BLaER1 treated with 17β-estradiol and CSF1 and Interleukin-3, amounts not matched to agents 10 nM and 100 nM (cell line): ENCODE measurements around the gene SP110.

Source experiments
- H3K27ac ChIP-seq, 11 experiments: shearing (Covaris generic); formaldehyde crosslinking; 2 replicates each; pipeline ENCODE4 v1.8.1; 2022
- H3K27me3 ChIP-seq, 11 experiments: shearing (Covaris generic); formaldehyde crosslinking; 2 replicates each; pipeline ENCODE4 v1.8.1; 2022
- H3K36me3 ChIP-seq, 11 experiments: shearing (Covaris generic); formaldehyde crosslinking; 2 replicates each; pipeline ENCODE4 v1.8.1; 2022
- H3K4me1 ChIP-seq, 10 experiments: shearing (Covaris generic); formaldehyde crosslinking; 2 replicates each; pipeline ENCODE4 v1.8.1; 2022
- H3K4me2 ChIP-seq, 11 experiments: shearing (Covaris generic); formaldehyde crosslinking; 2 replicates each; pipeline ENCODE4 v1.8.1; 2022
- H3K4me3 ChIP-seq, 10 experiments: shearing (Covaris generic); formaldehyde crosslinking; 2 replicates each; pipeline ENCODE4 v1.8.1; 2022
- H3K9ac ChIP-seq, 11 experiments: shearing (Covaris generic); formaldehyde crosslinking; 2 replicates each; pipeline ENCODE4 v1.8.1; 2022
- H3K9me3 ChIP-seq, 11 experiments: shearing (Covaris generic); formaldehyde crosslinking; replicated peaks in 1 of 11; 2 replicates each; pipeline ENCODE4 v1.8.1; 2022
- H4K20me1 ChIP-seq, 11 experiments: shearing (Covaris generic); formaldehyde crosslinking; 2 replicates each; pipeline ENCODE4 v1.8.1; 2022
- Cebpa-rat ChIP-seq, 11 experiments: shearing (Covaris generic); IDR thresholded peaks; 2 replicates each; pipeline ENCODE4 v1.8.1; 2022

The SP110 gene

GRCh38 chr2:230254152-230254881, 34.5 kb upstream of the SP110 start:
- Histone ChIP-seq H3K27me3 (no peaks in the 10 kb centered on the region), H3K4me3 (no peak overlapping the region), H3K9ac (no peak overlapping the region), H3K9me3 (0 out of 22 replicates have a peak, but pooled peaks cover 0 to 3% (median 0%) of the 10 kb centered on the region in 11 experiments), H4K20me1 (no peaks in the 10 kb centered on the region), H3K4me1 (peaks cover 0 to 14% (median 0%) of the 10 kb centered on the region in 10 experiments; a peak in 1 of 20 replicates), H3K27ac (no peak overlapping the region), H3K36me3 (no peaks in the 10 kb centered on the region), H3K4me2 (peak overlapping the region in 3 of 11 experiments; percentile 6 to 14 (median 12); a peak in 2 of 22 replicates)
- TF ChIP-seq Cebpa-rat (IDR thresholded peaks at IDR 0.05) = no peak

- no peak overlapping the region for H3K27ac ChIP-seq
- no peak overlapping the region for H3K9ac ChIP-seq
- no peak overlapping the region for H3K4me2 ChIP-seq
- H3K9me3 ChIP-seq = no peaks in the 10 kb centered on the region
- H3K36me3 ChIP-seq = no peaks in the 10 kb centered on the region
- H3K4me1 ChIP-seq = peaks cover 0 to 8% (median 0%) of the 10 kb centered on the region in 10 experiments; a peak in 1 of 20 replicates
- H3K4me3 ChIP-seq = no peak overlapping the region
- no peaks in the 10 kb centered on the region for H4K20me1 ChIP-seq
- no peak for TF ChIP-seq Cebpa-rat (IDR thresholded peaks at IDR 0.05)
- H3K27me3 ChIP-seq = no peaks in the 10 kb centered on the region
Measured at GRCh38 chr2:230250231-230250630, 30.4 kb upstream of the SP110 start.

- H3K4me1 ChIP-seq = no peaks in the 10 kb centered on the region
- TF ChIP-seq Cebpa-rat (IDR thresholded peaks at IDR 0.05) = no peak
- no peak overlapping the region for H3K4me2 ChIP-seq
- no peak overlapping the region for H3K27ac ChIP-seq
- H3K36me3 ChIP-seq = no peaks in the 10 kb centered on the region
- no peaks in the 10 kb centered on the region for H4K20me1 ChIP-seq
- no peaks in the 10 kb centered on the region for H3K27me3 ChIP-seq
- H3K9ac ChIP-seq = no peak overlapping the region
- no peak overlapping the region for H3K4me3 ChIP-seq
- H3K9me3 ChIP-seq = no peaks in the 10 kb centered on the region
Measured at GRCh38 chr2:230246206-230246605, 26.4 kb upstream of the SP110 start.

- no peaks in the 10 kb centered on the region for H3K36me3 ChIP-seq
- no peak overlapping the region for H3K4me2 ChIP-seq
- H3K27ac ChIP-seq = no peak overlapping the region
- H3K9ac ChIP-seq = no peak overlapping the region
- H4K20me1 ChIP-seq = no peaks in the 10 kb centered on the region
- TF ChIP-seq Cebpa-rat (IDR thresholded peaks at IDR 0.05) = no peak
- no peaks in the 10 kb centered on the region for H3K27me3 ChIP-seq
- H3K4me3 ChIP-seq = no peak overlapping the region
- no peaks in the 10 kb centered on the region for H3K4me1 ChIP-seq
- no peaks in the 10 kb centered on the region for H3K9me3 ChIP-seq
Measured at GRCh38 chr2:230244211-230244610, 24.4 kb upstream of the SP110 start.

- Histone ChIP-seq H3K36me3 (no peaks in the 10 kb centered on the region; a peak in 1 of 22 replicates), H3K9me3 (peaks cover 23 to 26% (median 24%) of the 10 kb centered on the region in 11 experiments), H3K4me1 (peaks cover 0 to 9% (median 3%) of the 10 kb centered on the region in 10 experiments; a peak in 10 of 20 replicates), H3K9ac (no peak overlapping the region), H4K20me1 (no peaks in the 10 kb centered on the region), H3K27me3 (no peaks in the 10 kb centered on the region), H3K4me2 (no peak overlapping the region), H3K4me3 (no peak overlapping the region), H3K27ac (no peak overlapping the region)
- TF ChIP-seq Cebpa-rat (IDR thresholded peaks at IDR 0.05) = no peak
Measured at GRCh38 chr2:230234845-230235244, 15.1 kb upstream of the SP110 start.

- Histone ChIP-seq H4K20me1 (no peaks in the 10 kb centered on the region), H3K9me3 (peaks cover 23 to 28% (median 25%) of the 10 kb centered on the region in 11 experiments), H3K9ac (no peak overlapping the region), H3K36me3 (no peaks in the 10 kb centered on the region; a peak in 1 of 22 replicates), H3K27me3 (no peaks in the 10 kb centered on the region), H3K4me1 (peaks cover 0 to 12% (median 3%) of the 10 kb centered on the region in 10 experiments; a peak in 10 of 20 replicates), H3K27ac (no peak overlapping the region), H3K4me3 (no peak overlapping the region), H3K4me2 (no peak overlapping the region)
- TF ChIP-seq Cebpa-rat (IDR thresholded peaks at IDR 0.05) = no peak
Measured at GRCh38 chr2:230234122-230234722, 14.4 kb upstream of the SP110 start.

DNA sequence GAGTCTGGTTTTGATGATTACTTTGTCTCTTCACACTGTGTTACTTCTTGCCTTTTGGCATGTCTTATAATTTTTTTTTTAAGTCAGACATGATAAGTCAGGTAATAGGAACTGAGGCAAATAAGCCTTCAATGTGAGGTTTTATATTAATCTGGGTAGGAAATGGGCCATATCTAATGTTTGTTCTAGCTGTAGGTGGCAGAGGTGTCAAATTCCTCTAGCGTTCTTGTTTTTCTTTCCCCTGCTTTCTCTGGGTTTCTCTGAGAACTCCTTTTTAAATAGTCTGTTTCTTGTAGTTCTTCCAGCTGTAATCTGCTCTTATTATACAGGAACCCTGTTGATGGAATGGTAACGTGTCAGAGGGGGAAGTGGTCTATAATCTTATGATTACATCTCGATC, 11.5 kb upstream of the SP110 start:
- Histone ChIP-seq H3K9me3 (peaks cover 23 to 28% (median 25%) of the 10 kb centered on the region in 11 experiments), H3K36me3 (no peaks in the 10 kb centered on the region; a peak in 1 of 22 replicates), H3K27me3 (no peaks in the 10 kb centered on the region), H3K4me1 (peaks cover 0 to 21% (median 3%) of the 10 kb centered on the region in 10 experiments; a peak in 11 of 20 replicates), H3K4me3 (no peak overlapping the region), H3K9ac (no peak overlapping the region), H3K27ac (no peak overlapping the region), H4K20me1 (no peaks in the 10 kb centered on the region), H3K4me2 (no peak overlapping the region)
- TF ChIP-seq Cebpa-rat (IDR thresholded peaks at IDR 0.05) = no peak

DNA sequence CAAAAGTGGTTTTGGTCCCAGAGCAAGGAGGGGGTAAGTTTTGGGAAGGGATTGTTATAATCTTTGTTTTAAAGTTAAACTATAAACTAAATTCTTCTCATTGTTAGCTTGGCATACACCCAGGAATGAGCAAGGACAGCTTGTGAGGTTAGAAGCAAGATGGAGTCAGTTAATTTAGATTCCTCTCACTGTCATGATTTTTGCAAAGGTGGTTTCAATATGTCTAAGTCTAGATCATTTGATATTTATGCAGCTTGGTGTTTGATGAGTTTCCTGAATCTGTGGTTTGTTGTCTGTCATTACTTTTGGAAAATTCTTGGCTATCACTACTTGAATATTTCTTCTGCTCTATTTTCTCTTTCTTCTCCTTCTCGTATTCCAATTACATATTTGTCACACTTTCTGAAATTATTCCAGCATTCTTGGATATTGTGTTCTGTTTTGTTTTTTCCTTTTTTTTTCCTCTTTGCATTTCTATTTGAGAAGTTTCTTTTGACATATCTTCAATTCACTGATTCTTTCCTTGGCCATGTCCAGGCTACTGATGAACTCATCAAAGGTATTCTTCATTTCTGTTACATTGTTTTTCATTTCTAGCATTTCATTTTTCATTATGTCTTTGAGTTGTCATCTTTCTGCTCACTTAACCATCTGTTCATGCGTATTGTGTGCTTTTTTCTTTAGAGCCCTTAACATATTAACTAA, 10.9 kb upstream of the SP110 start:
- Histone ChIP-seq H3K9me3 (peaks cover 23 to 28% (median 25%) of the 10 kb centered on the region in 11 experiments), H3K4me1 (peaks cover 0 to 27% (median 3%) of the 10 kb centered on the region in 10 experiments; a peak in 11 of 20 replicates), H3K9ac (no peak overlapping the region), H3K4me3 (no peak overlapping the region), H3K36me3 (no peaks in the 10 kb centered on the region; a peak in 1 of 22 replicates), H3K4me2 (peak overlapping the region in 5 of 11 experiments; percentile 17 to 74 (median 57); a peak in 10 of 22 replicates), H3K27me3 (no peaks in the 10 kb centered on the region), H4K20me1 (no peaks in the 10 kb centered on the region), H3K27ac (peak overlapping the region in 1 of 11 experiments; percentile 24; a peak in 1 of 22 replicates)
- TF ChIP-seq Cebpa-rat (IDR thresholded peaks at IDR 0.05) = no peak

DNA sequence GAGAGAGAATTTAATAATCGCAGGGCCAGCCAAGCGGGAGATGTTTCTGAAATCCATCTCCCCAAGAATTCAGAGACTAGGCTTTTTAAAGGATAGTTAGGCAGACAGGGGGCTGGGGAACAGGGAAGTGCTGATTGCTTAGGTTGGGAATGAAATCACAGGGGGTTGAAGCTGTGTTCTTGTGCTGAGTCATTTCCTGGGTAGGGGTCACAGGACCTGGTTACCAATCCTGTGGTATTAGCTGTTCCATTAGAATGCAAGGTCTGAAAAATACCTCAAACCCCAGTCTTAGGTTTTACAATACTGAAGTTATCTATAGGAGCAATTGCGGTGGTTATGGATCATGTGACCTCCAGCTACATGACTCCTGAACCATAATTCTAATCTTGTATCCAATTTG, 10.3 kb upstream of the SP110 start:
- Histone ChIP-seq H3K36me3 (no peaks in the 10 kb centered on the region; a peak in 1 of 22 replicates), H3K27me3 (no peaks in the 10 kb centered on the region)

More for the DNA sequence above, 10.3 kb upstream of the SP110 start:
- no peak overlapping the region for H3K4me3 ChIP-seq
- H3K4me1 ChIP-seq = peaks cover 0 to 33% (median 3%) of the 10 kb centered on the region in 10 experiments; a peak in 11 of 20 replicates
- no peak overlapping the region for H3K9ac ChIP-seq
- peak overlapping the region in 1 of 11 experiments; percentile 24; a peak in 1 of 22 replicates for H3K27ac ChIP-seq
- peaks cover 23 to 28% (median 25%) of the 10 kb centered on the region in 11 experiments for H3K9me3 ChIP-seq
- H3K4me2 ChIP-seq = peak overlapping the region in 5 of 11 experiments; percentile 17 to 74 (median 57); a peak in 10 of 22 replicates
- no peak for TF ChIP-seq Cebpa-rat (IDR thresholded peaks at IDR 0.05)
- no peaks in the 10 kb centered on the region for H4K20me1 ChIP-seq
